Osteocyte (in vitro differentiated cells): Measurements from ENCODE around the gene TSPAN11. TPM values are rescaled to one million over a fixed set of nuclear protein-coding genes. Genes with fewer than 3 reads are reported as not detected.
"Not testable (repeated sequence)": the region's sequence is repeated elsewhere in the genome, so short reads cannot be mapped to it uniquely, and the experiment has no call there.

ENCODE experiments used
- DNase-seq: peaks from one replicate; pipeline ENCODE4 v3.0.0; 2021; ENCODE audit warnings: mixed read lengths; ENCODE audit not compliant: unreplicated experiment; ENCODE audit errors: extremely low spot score
- H3K27ac Mint-ChIP-seq: one replicate; pipeline ENCODE4 v1.8.0; 2021; ENCODE audit warnings: mild to moderate bottlenecking, mixed read lengths; ENCODE audit not compliant: unreplicated experiment
- H3K27me3 Mint-ChIP-seq: one replicate; pipeline ENCODE4 v1.8.0; 2021; ENCODE audit warnings: mixed read lengths; ENCODE audit not compliant: unreplicated experiment
- H3K36me3 Mint-ChIP-seq: one replicate; pipeline ENCODE4 v1.8.0; 2021; ENCODE audit warnings: mixed read lengths; ENCODE audit not compliant: unreplicated experiment
- H3K4me1 Mint-ChIP-seq: one replicate; pipeline ENCODE4 v1.8.0; 2021; ENCODE audit warnings: mixed read lengths; ENCODE audit not compliant: unreplicated experiment
- H3K4me3 Mint-ChIP-seq: one replicate; pipeline ENCODE4 v1.8.0; 2021; ENCODE audit warnings: mild to moderate bottlenecking, moderate library complexity, mixed read lengths; ENCODE audit not compliant: unreplicated experiment
- H3K9me3 Mint-ChIP-seq: one replicate; pipeline ENCODE4 v1.8.0; 2021; ENCODE audit warnings: mixed read lengths; ENCODE audit not compliant: unreplicated experiment
- total RNA-seq: library from RNA; stranded (reverse); gene quantifications from 2 replicates; pipeline ENCODE4 v1.2.1, GENCODE V29; 2021
- TF ChIP-seq, protein P1 (sequence below): fragments of 200-600 bp; sonication (generic); IDR thresholded peaks from 2 replicates; pipeline ENCODE4 v1.5.0; 2021; ENCODE audit warnings: antibody characterized with exemption, mild to moderate bottlenecking, moderate library complexity

The TSPAN11 gene
- total RNA-seq, 1 donor from 2014 or later = 9.2 TPM

DNA sequence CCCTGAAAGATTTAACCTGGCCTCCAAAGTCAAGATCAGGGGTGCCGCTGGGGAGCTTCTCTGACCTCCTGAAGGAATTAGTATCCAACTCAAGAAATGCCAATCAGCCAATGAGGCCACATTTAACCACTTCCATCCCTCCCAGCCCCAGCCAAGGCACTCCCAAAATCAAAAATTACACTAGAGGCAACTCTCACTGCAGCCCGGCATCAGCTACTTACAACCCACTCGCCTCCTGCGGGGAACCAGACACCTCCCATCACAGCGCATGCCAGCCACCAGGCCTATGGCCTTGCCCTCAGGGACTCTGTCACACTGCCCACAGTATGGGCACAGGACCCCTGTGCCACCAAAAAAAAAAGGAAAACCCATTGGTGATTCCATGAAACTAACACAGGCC, 84.8 kb downstream of the TSPAN11 start:
- TF ChIP-seq, protein P1, sequence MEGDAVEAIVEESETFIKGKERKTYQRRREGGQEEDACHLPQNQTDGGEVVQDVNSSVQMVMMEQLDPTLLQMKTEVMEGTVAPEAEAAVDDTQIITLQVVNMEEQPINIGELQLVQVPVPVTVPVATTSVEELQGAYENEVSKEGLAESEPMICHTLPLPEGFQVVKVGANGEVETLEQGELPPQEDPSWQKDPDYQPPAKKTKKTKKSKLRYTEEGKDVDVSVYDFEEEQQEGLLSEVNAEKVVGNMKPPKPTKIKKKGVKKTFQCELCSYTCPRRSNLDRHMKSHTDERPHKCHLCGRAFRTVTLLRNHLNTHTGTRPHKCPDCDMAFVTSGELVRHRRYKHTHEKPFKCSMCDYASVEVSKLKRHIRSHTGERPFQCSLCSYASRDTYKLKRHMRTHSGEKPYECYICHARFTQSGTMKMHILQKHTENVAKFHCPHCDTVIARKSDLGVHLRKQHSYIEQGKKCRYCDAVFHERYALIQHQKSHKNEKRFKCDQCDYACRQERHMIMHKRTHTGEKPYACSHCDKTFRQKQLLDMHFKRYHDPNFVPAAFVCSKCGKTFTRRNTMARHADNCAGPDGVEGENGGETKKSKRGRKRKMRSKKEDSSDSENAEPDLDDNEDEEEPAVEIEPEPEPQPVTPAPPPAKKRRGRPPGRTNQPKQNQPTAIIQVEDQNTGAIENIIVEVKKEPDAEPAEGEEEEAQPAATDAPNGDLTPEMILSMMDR = no peak
- Mint-ChIP-seq H3K27me3 (peaks cover 38% of the 10 kb centered on the region), H3K9me3 (no peaks in the 10 kb centered on the region), H3K36me3 (no peaks in the 10 kb centered on the region), H3K4me3 (no peak overlapping the region), H3K4me1 (no peaks in the 10 kb centered on the region), H3K27ac (no peak overlapping the region)
- DNase-seq = no peak

- DNase-seq = no peak
- TF ChIP-seq, protein P1 = no peak
- no peaks in the 10 kb centered on the region for H3K4me1 Mint-ChIP-seq
- H3K36me3 Mint-ChIP-seq = no peaks in the 10 kb centered on the region
- H3K27ac Mint-ChIP-seq = no peak overlapping the region
- H3K9me3 Mint-ChIP-seq = no peaks in the 10 kb centered on the region
- no peak overlapping the region for H3K4me3 Mint-ChIP-seq
- H3K27me3 Mint-ChIP-seq = peaks cover 38% of the 10 kb centered on the region
Measured at GRCh38 chr12:31011746-31012566, 85.4 kb downstream of the TSPAN11 start.

DNA sequence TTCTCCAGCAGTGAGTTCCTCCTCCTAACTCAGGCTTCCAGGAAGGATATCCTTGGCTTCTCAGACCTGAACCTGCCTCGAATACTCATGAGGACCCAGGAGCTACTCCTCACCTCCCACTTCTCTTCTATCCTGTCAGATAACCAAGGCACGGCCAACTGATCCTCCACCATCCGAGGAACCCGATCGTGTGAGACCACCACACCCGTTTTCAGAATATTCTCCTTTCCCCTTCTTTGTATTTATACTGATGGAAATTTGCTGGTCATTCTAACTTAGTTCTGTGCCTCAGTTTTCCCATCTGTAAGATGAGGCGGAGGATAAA, 86.0 kb downstream of the TSPAN11 start:
- not testable (repeated sequence) for H3K4me1 Mint-ChIP-seq, H3K4me3 Mint-ChIP-seq, H3K36me3 Mint-ChIP-seq, H3K27ac Mint-ChIP-seq, DNase-seq, H3K9me3 Mint-ChIP-seq
- peaks cover 39% of the 10 kb centered on the region for H3K27me3 Mint-ChIP-seq

- DNase-seq = no peak
- Mint-ChIP-seq H3K27me3 (peaks cover 55% of the 10 kb centered on the region), H3K27ac (no peak overlapping the region), H3K36me3 (no peaks in the 10 kb centered on the region), H3K4me3 (no peak overlapping the region), H3K4me1 (no peaks in the 10 kb centered on the region), H3K9me3 (peaks cover 4% of the 10 kb centered on the region)
- TF ChIP-seq, protein P1 = no peak
Measured at GRCh38 chr12:31015215-31015614, 88.7 kb downstream of the TSPAN11 start.

GRCh38 chr12:31016057-31016456, 89.5 kb downstream of the TSPAN11 start:
- Mint-ChIP-seq H3K4me1 (no peaks in the 10 kb centered on the region), H3K36me3 (no peaks in the 10 kb centered on the region), H3K27ac (no peak overlapping the region), H3K27me3 (peaks cover 57% of the 10 kb centered on the region), H3K9me3 (peaks cover 4% of the 10 kb centered on the region), H3K4me3 (no peak overlapping the region)
- TF ChIP-seq, protein P1 = no peak
- DNase-seq = no peak
